H1 (cell line): Measurements from ENCODE around the gene MYD88.

Experiments
- ATF2 ChIP-seq: IDR thresholded peaks from 2 replicates; pipeline ENCODE4 v1.6.1; 2012; ENCODE audit warnings: low read length, inconsistent platforms
- ATF3 ChIP-seq: IDR thresholded peaks from 2 replicates; pipeline ENCODE4 v1.6.1; 2011; ENCODE audit warnings: low read depth, mild to moderate bottlenecking, low read length; ENCODE audit not compliant: insufficient read depth
- CBX5 ChIP-seq: fragments of 300-800, 300-1000 bp; sonication (generic); IDR thresholded peaks from 2 replicates; pipeline ENCODE4 v1.7.1; 2016; ENCODE audit warnings: antibody characterized with exemption, low read length, low read depth
- CREB1 ChIP-seq: IDR thresholded peaks from 2 replicates; pipeline ENCODE4 v1.6.1; 2012; ENCODE audit warnings: inconsistent platforms
- GABPA ChIP-seq: IDR thresholded peaks from 2 replicates; pipeline ENCODE4 v1.6.1; 2011; ENCODE audit warnings: mild to moderate bottlenecking, low read length, moderate library complexity, borderline replicate concordance; ENCODE audit not compliant: insufficient read depth
- RAD21 ChIP-seq, 2 experiments: IDR thresholded peaks in 1 of 2; conservative IDR thresholded peaks in 1 of 2; 2 replicates each; pipeline ENCODE4 v1.6.1; 2011; ENCODE audit warnings: low read depth in 2 of 2, low read length in 2 of 2, improper control_type of control experiment in 1 of 2, inconsistent platforms in 1 of 2, mild to moderate bottlenecking in 1 of 2, moderate library complexity in 1 of 2
- SUZ12 ChIP-seq: fragments of 200-600 bp; sonication (generic); IDR thresholded peaks from 2 replicates; pipeline ENCODE4 v1.6.1; 2012; ENCODE audit warnings: mild to moderate bottlenecking, inconsistent platforms, low read length, moderate library complexity, mixed read lengths
- TF ChIP-seq, protein P1 (sequence below), 3 experiments: IDR thresholded peaks; 1 replicate in 2 of 3; 2 replicates in 1 of 3; pipeline versions ENCODE4 v1.5.1 to v1.6.1; 2011; ENCODE audit warnings: low read length in 3 of 3, mild to moderate bottlenecking in 3 of 3, inconsistent platforms in 2 of 3, low read depth in 1 of 3, moderate library complexity in 1 of 3; ENCODE audit not compliant: insufficient read depth in 1 of 3; ENCODE audit errors: control extremely low read depth in 1 of 3

DNA sequence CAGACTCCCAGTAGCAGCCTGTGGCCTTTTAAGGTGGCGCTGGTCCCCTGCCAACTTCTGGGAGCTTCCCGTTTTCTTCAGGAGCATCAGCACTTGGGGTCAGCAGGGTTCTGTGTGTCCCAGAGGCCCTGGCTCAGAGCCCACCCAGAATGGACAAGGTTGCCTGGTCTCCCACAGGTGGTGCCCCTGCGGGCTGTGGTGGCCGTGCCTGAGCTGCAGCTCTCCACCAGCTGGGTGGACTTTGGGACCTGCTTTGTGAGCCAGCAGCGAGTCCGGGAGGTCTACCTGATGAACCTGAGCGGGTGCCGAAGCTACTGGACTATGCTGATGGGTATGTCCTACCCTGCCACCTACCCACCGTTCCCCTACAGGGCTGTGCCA is 17.0 kb upstream of the MYD88 start:
- TF ChIP-seq CREB1 (no peak), RAD21 (IDR thresholded peaks at IDR 0.05 in 1 of 2, conservative IDR thresholded peaks at IDR 0.05 in 1 of 2; ENCODE audit: low read depth in 2 of 2, low read length in 2 of 2) (no peak), ATF2 (no peak), GABPA (no peak), SUZ12 (no peak), CBX5 (no peak), ATF3 (no peak)
- TF ChIP-seq, protein P1, sequence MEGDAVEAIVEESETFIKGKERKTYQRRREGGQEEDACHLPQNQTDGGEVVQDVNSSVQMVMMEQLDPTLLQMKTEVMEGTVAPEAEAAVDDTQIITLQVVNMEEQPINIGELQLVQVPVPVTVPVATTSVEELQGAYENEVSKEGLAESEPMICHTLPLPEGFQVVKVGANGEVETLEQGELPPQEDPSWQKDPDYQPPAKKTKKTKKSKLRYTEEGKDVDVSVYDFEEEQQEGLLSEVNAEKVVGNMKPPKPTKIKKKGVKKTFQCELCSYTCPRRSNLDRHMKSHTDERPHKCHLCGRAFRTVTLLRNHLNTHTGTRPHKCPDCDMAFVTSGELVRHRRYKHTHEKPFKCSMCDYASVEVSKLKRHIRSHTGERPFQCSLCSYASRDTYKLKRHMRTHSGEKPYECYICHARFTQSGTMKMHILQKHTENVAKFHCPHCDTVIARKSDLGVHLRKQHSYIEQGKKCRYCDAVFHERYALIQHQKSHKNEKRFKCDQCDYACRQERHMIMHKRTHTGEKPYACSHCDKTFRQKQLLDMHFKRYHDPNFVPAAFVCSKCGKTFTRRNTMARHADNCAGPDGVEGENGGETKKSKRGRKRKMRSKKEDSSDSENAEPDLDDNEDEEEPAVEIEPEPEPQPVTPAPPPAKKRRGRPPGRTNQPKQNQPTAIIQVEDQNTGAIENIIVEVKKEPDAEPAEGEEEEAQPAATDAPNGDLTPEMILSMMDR (IDR thresholded peaks at IDR 0.05; ENCODE audit: control extremely low read depth in 1 of 3, insufficient read depth in 1 of 3, low read depth in 1 of 3, low read length in 3 of 3), result no peak
